HL-60 (cell line): Measurements from ENCODE around the gene SDSL.

ENCODE experiments used
- DNase-seq, 2 experiments: peaks; one replicate each; pipeline ENCODE4 v3.0.0-alpha.2; 2010 to 2020; ENCODE audit warnings: low read depth in 1 of 2, low spot score in 1 of 2
- H3K27ac ChIP-seq: fragments of 250-450 bp; sonication (Bioruptor Pico); replicated peaks from 2 replicates; pipeline ENCODE4 v1.5.1; 2020; ENCODE audit warnings: mild to moderate bottlenecking, moderate library complexity
- H3K27me3 ChIP-seq: fragments of 250-450 bp; sonication (Bioruptor Pico); 2 replicates; pipeline ENCODE4 v1.5.1; 2021; ENCODE audit warnings: mild to moderate bottlenecking, moderate library complexity; ENCODE audit not compliant: insufficient read depth, poor library complexity, severe bottlenecking
- H3K4me3 ChIP-seq: replicated peaks from 2 replicates; pipeline ENCODE4 v1.5.1; 2011; ENCODE audit warnings: mild to moderate bottlenecking, control low read depth, low read length; ENCODE audit not compliant: insufficient read depth
- GABPA ChIP-seq: IDR thresholded peaks from 2 replicates; pipeline ENCODE4 v1.6.1; 2012; ENCODE audit warnings: low read depth
- POLR2AphosphoS5 ChIP-seq: IDR thresholded peaks from 2 replicates; pipeline ENCODE4 v1.6.1; 2012; ENCODE audit warnings: low read depth
- SPI1 ChIP-seq: IDR thresholded peaks from 2 replicates; pipeline ENCODE4 v1.6.1; 2012; ENCODE audit warnings: low read depth, mild to moderate bottlenecking, borderline replicate concordance
- TF ChIP-seq, protein P1 (sequence below): IDR thresholded peaks from 2 replicates; pipeline ENCODE4 v1.6.1; 2012; ENCODE audit warnings: low read depth; ENCODE audit not compliant: insufficient replicate concordance
- TF ChIP-seq, protein P2 (sequence below): IDR thresholded peaks from one replicate; pipeline ENCODE4 v1.5.1; 2011; ENCODE audit warnings: low read length, control low read depth, inconsistent platforms; ENCODE audit not compliant: insufficient read depth

The SDSL gene

DNA sequence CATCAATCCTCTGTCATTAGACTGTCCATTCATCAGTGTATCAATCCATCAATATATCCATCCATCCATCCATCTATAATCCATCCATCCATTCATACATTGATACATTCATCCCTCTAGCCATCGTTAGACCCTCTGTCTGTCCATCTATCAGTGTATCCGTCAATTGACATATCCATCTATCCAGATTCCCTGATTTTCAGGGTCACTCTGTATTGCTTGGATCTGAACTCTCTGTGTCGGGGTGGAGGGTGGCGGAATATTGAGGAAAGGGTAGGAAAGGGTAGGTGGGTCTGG lies 17.1 kb downstream of the SDSL start:
- no peaks in the 10 kb centered on the region for H3K27me3 ChIP-seq
- no peak overlapping the region for H3K4me3 ChIP-seq
- no peak overlapping the region for H3K27ac ChIP-seq
- TF ChIP-seq SPI1 = no peak
- TF ChIP-seq GABPA = no peak
- TF ChIP-seq, protein P1, sequence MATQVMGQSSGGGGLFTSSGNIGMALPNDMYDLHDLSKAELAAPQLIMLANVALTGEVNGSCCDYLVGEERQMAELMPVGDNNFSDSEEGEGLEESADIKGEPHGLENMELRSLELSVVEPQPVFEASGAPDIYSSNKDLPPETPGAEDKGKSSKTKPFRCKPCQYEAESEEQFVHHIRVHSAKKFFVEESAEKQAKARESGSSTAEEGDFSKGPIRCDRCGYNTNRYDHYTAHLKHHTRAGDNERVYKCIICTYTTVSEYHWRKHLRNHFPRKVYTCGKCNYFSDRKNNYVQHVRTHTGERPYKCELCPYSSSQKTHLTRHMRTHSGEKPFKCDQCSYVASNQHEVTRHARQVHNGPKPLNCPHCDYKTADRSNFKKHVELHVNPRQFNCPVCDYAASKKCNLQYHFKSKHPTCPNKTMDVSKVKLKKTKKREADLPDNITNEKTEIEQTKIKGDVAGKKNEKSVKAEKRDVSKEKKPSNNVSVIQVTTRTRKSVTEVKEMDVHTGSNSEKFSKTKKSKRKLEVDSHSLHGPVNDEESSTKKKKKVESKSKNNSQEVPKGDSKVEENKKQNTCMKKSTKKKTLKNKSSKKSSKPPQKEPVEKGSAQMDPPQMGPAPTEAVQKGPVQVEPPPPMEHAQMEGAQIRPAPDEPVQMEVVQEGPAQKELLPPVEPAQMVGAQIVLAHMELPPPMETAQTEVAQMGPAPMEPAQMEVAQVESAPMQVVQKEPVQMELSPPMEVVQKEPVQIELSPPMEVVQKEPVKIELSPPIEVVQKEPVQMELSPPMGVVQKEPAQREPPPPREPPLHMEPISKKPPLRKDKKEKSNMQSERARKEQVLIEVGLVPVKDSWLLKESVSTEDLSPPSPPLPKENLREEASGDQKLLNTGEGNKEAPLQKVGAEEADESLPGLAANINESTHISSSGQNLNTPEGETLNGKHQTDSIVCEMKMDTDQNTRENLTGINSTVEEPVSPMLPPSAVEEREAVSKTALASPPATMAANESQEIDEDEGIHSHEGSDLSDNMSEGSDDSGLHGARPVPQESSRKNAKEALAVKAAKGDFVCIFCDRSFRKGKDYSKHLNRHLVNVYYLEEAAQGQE = no peak
- TF ChIP-seq, protein P2, sequence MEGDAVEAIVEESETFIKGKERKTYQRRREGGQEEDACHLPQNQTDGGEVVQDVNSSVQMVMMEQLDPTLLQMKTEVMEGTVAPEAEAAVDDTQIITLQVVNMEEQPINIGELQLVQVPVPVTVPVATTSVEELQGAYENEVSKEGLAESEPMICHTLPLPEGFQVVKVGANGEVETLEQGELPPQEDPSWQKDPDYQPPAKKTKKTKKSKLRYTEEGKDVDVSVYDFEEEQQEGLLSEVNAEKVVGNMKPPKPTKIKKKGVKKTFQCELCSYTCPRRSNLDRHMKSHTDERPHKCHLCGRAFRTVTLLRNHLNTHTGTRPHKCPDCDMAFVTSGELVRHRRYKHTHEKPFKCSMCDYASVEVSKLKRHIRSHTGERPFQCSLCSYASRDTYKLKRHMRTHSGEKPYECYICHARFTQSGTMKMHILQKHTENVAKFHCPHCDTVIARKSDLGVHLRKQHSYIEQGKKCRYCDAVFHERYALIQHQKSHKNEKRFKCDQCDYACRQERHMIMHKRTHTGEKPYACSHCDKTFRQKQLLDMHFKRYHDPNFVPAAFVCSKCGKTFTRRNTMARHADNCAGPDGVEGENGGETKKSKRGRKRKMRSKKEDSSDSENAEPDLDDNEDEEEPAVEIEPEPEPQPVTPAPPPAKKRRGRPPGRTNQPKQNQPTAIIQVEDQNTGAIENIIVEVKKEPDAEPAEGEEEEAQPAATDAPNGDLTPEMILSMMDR = no peak
- TF ChIP-seq POLR2AphosphoS5 = no peak
- no peak for DNase-seq

DNA sequence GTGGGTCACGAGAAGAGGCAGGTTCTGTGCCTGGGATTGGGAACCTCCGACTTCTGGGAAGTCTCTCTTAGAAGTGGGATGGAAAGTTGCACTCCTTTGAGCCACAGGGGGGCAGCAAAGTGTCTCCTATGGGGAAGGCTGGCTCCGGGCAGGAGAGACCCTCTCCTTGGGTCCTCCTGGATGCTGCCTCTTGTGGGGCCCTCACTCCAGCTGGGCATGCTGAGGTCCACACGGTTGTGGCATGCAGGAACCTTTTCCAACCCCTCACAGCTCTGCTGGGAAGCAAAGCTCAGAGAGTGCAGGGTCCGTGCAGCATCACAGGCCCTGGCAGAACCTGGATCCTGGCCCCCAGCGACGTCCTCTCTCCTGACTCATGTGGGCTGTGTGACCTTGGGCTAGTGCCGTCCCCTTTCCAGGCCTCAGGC lies 17.4 kb downstream of the SDSL start:
- DNase-seq = no peak
- H3K27me3 ChIP-seq = no peaks in the 10 kb centered on the region
- H3K4me3 ChIP-seq = no peak overlapping the region
- TF ChIP-seq, protein P2 = peak; percentile 35
- TF ChIP-seq GABPA = no peak
- no peak overlapping the region for H3K27ac ChIP-seq

DNA sequence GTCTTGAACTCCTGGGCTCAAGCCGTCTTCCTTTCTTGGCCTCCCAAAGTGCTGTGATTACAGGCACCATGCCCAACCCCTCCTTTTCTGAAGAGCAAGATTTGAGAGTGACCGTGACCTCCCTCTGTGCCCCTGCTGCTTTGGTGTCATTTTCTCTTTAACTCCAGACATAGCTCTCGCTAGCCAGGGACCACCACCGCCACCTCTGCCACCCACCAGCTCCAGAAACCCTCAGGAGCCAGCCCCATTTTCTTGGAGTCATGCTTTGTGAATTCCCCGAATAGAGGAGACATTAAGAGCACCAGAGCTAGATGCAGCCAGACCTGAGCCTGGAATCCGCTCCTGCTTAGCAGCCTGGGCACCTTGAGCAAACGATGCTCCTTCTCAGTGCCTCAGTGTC lies 18.2 kb downstream of the SDSL start:
- TF ChIP-seq GABPA = no peak
- TF ChIP-seq, protein P1 = no peak
- TF ChIP-seq, protein P2 = no peak
- no peak for TF ChIP-seq SPI1
- TF ChIP-seq POLR2AphosphoS5 = no peak
- no peak for DNase-seq
- no peak overlapping the region for H3K4me3 ChIP-seq
- H3K27me3 ChIP-seq = no peaks in the 10 kb centered on the region
- H3K27ac ChIP-seq = no peak overlapping the region

DNA sequence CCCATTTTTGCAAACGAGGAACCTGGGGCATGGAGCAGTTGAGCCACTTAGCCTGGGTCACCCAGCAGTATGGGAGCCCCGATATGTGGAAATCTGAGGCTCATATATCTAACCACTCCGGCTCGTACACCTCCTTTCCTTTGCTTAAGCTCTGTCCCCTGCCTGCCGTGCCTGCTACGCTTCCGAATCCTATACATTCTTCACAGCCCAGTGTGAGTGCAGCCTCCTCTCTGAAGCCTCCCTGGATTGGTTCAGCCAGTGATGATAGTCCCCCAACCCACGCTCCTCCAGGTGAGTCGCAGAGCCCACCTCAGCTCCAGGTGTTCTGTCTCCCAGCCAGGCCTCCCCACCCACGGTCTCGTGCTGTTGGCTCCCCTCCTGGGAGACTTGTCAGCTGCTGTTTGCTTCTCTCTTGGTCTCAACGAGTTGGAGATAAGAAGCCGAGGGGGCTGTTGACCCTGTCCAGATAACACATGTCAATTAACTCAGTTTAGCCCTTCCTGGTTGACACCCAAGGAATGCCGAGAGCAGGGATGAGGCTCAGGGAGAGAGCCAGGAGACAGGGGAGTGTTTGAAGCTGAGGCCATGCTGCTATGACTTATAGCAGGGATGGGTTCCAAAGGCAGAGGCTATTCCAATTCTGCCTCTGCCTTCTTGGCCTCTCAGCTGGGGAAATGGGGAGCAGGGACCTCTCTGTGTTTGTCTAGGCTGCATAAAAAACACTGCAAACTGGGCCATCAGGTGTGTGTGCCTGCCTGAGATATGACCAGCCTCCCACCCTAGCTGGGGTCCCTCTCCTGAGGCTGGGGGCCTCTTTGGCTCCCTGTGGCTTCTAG lies 19.0 kb downstream of the SDSL start:
- no peak overlapping the region for H3K27ac ChIP-seq
- no peaks in the 10 kb centered on the region for H3K27me3 ChIP-seq
- no peak for DNase-seq
- H3K4me3 ChIP-seq = no peak overlapping the region
- TF ChIP-seq, protein P1 = no peak
- TF ChIP-seq GABPA = no peak
- no peak for TF ChIP-seq SPI1
- TF ChIP-seq, protein P2 = no peak
- TF ChIP-seq POLR2AphosphoS5 = no peak
